ENCODE results near the gene PMEPA1.

DNA sequence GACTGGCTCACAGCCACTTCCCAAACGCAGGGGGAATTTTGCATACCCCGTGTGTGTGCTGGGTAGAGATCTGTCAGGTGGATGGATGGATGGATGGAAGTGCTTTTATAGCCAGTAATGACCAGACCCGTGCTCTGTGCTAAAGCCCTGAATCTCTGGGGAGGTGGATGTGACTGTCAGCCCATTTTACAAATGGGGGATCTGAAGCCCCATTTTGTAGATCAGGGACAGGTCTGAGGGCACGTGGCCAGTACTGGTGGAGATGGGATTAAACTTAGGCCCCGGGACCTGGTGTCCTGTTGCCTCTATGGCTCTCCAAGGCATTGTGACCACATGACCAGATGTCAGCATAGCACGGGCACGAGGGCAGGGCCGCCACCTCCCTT is 51.4 kb downstream of the PMEPA1 start:
- TF ChIP-seq, protein P1, sequence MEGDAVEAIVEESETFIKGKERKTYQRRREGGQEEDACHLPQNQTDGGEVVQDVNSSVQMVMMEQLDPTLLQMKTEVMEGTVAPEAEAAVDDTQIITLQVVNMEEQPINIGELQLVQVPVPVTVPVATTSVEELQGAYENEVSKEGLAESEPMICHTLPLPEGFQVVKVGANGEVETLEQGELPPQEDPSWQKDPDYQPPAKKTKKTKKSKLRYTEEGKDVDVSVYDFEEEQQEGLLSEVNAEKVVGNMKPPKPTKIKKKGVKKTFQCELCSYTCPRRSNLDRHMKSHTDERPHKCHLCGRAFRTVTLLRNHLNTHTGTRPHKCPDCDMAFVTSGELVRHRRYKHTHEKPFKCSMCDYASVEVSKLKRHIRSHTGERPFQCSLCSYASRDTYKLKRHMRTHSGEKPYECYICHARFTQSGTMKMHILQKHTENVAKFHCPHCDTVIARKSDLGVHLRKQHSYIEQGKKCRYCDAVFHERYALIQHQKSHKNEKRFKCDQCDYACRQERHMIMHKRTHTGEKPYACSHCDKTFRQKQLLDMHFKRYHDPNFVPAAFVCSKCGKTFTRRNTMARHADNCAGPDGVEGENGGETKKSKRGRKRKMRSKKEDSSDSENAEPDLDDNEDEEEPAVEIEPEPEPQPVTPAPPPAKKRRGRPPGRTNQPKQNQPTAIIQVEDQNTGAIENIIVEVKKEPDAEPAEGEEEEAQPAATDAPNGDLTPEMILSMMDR (IDR thresholded peaks at IDR 0.05): no peak
- TF ChIP-seq, protein P2, sequence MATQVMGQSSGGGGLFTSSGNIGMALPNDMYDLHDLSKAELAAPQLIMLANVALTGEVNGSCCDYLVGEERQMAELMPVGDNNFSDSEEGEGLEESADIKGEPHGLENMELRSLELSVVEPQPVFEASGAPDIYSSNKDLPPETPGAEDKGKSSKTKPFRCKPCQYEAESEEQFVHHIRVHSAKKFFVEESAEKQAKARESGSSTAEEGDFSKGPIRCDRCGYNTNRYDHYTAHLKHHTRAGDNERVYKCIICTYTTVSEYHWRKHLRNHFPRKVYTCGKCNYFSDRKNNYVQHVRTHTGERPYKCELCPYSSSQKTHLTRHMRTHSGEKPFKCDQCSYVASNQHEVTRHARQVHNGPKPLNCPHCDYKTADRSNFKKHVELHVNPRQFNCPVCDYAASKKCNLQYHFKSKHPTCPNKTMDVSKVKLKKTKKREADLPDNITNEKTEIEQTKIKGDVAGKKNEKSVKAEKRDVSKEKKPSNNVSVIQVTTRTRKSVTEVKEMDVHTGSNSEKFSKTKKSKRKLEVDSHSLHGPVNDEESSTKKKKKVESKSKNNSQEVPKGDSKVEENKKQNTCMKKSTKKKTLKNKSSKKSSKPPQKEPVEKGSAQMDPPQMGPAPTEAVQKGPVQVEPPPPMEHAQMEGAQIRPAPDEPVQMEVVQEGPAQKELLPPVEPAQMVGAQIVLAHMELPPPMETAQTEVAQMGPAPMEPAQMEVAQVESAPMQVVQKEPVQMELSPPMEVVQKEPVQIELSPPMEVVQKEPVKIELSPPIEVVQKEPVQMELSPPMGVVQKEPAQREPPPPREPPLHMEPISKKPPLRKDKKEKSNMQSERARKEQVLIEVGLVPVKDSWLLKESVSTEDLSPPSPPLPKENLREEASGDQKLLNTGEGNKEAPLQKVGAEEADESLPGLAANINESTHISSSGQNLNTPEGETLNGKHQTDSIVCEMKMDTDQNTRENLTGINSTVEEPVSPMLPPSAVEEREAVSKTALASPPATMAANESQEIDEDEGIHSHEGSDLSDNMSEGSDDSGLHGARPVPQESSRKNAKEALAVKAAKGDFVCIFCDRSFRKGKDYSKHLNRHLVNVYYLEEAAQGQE (IDR thresholded peaks at IDR 0.05; ENCODE audit: insufficient read depth in 1 of 2, low read depth in 2 of 2, low read length in 1 of 2): no peak
- TF ChIP-seq POLR2AphosphoS5 (IDR thresholded peaks at IDR 0.05; ENCODE audit: low read depth, low read length) (no peak), SIN3A (IDR thresholded peaks at IDR 0.05; ENCODE audit: borderline replicate concordance, insufficient read depth, low read depth, low read length) (no peak)
